ENCODE data around the gene RAC3. TPM values are rescaled to one million over a fixed set of nuclear protein-coding genes. Genes with fewer than 3 reads are reported as not detected.

Gene RAC3
- total and polyA plus RNA-seq, 3 donors from 2014 or later = 42.3 to 102 (median 74.3) TPM

GRCh38 chr17:81999587-81999975, 31.9 kb upstream of the RAC3 start:
- no peak overlapping the region for H3K4me3 ChIP-seq
- no peaks in the 10 kb centered on the region for H3K4me1 ChIP-seq
- H3K27me3 ChIP-seq = no peaks in the 10 kb centered on the region
- no peak for DNase-seq
- WGBS, 2 donors = 92 to 95% methylated on average over 12 of the region's 12 CpGs
- no peaks in the 10 kb centered on the region for H3K36me3 ChIP-seq (ENCODE audit: low read depth, missing control alignments)
- H3K9me3 ChIP-seq = no peaks in the 10 kb centered on the region
- no peak for TF ChIP-seq POLR2A (IDR thresholded peaks at IDR 0.05)
- TF ChIP-seq CTCF (IDR thresholded peaks at IDR 0.05) = no peak
- intact Hi-C loops (cut with DNase I; ENCODE audit: low total_unique reads) = no loop called here
- H3K27ac ChIP-seq = no peak overlapping the region

DNA sequence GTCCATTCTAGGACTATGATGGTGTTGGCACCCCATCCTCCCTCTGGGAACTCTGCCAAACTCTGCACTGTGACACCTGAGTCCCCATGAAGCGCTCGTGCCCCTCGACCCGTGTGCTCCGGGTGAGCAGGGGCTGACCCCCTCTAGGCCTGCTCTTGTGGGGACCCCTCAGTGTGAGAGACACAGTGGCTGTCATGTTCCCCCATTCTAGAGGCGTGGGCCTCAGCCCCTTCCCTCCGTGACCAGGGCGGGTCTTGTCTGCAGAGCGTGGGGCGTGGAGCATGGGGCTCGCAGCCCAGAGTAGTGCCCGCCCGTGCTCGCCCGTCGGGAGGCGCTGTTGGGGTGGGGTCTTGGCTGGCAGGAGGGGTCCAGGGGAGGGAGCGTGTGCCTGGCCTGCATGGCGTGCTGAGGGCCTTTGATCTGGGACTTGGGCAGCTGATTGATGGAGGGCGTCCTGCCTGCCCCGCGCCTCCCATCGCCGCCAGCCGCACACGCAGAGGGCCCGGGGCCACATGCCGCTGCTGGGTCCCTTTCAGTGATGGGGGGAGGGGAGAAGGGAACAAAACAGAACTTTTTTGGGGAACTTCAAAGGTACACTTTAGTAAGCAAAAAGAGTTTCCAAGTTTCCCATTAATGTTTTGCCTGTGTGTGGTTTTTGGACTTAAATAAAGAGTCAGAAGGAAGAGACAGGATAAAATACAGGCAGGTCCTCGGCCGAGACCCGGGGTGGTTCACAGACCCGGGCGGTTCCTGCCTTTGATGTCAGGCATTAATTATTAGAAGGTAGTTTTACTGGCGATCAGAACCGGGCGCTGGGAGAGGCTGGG, 31.3 kb upstream of the RAC3 start:
- intact Hi-C loops (cut with DNase I; ENCODE audit: low total_unique reads) = no loop called here
- 86 to 92% methylated on average over 24 to 36 of the region's 36 CpGs for WGBS, 2 donors
- no peaks in the 10 kb centered on the region for H3K27me3 ChIP-seq
- TF ChIP-seq POLR2A (IDR thresholded peaks at IDR 0.05) (no peak), CTCF (IDR thresholded peaks at IDR 0.05) (no peak)
- no peaks in the 10 kb centered on the region for H3K36me3 ChIP-seq (ENCODE audit: low read depth, missing control alignments)
- H3K9me3 ChIP-seq = no peaks in the 10 kb centered on the region
- no peak overlapping the region for H3K4me3 ChIP-seq
- H3K4me1 ChIP-seq = no peaks in the 10 kb centered on the region
- no peak overlapping the region for H3K27ac ChIP-seq
- no peak for DNase-seq

- Histone ChIP-seq H3K27me3 (no peaks in the 10 kb centered on the region), H3K27ac (no peak overlapping the region), H3K9me3 (no peaks in the 10 kb centered on the region), H3K4me1 (no peaks in the 10 kb centered on the region), H3K4me3 (no peak overlapping the region), H3K36me3 (ENCODE audit: low read depth, missing control alignments) (no peaks in the 10 kb centered on the region)
- intact Hi-C loops (cut with DNase I; ENCODE audit: low total_unique reads) = no loop called here
- TF ChIP-seq POLR2A (IDR thresholded peaks at IDR 0.05) = no peak
- no peak for TF ChIP-seq CTCF (IDR thresholded peaks at IDR 0.05)
- DNase-seq = no peak
- WGBS, 2 donors = 81 to 96% methylated on average over 4 to 24 of the region's 32 CpGs
Observed at GRCh38 chr17:82000803-82001570, 30.5 kb upstream of the RAC3 start.

DNA sequence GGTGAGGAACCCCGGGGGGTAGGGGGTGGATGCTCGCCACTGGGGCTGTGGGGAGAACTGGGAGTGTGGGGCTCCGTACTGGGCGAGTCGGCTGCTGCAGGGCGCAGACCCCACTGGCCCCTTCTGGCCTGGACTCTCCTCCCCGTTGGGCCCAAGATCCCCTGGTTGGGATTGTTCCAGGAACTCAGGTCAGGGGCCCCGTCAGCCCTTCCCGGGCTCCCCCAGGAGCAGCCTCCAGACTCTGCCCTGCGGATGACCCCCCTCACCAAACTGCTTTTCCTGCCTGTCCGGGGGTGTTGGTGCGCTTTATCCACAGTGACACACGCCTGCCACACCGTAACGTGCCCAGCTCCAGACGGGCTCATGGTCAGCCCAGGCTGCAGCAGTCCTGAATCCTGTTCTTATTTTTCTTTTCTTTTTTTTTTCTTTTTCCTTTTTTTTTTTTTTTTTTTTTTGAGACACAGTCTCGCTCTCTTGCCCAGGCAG, 29.9 kb upstream of the RAC3 start:
- intact Hi-C loops (cut with DNase I; ENCODE audit: low total_unique reads) = no loop called here
- no peaks in the 10 kb centered on the region for H3K36me3 ChIP-seq (ENCODE audit: low read depth, missing control alignments)
- TF ChIP-seq POLR2A (IDR thresholded peaks at IDR 0.05) (no peak), CTCF (IDR thresholded peaks at IDR 0.05) (no peak)
- H3K27me3 ChIP-seq = no peaks in the 10 kb centered on the region
- DNase-seq = no peak
- no peaks in the 10 kb centered on the region for H3K9me3 ChIP-seq
- 86 to 91% methylated on average over 14 to 17 of the region's 17 CpGs for WGBS, 2 donors
- no peaks in the 10 kb centered on the region for H3K4me1 ChIP-seq
- H3K4me3 ChIP-seq = no peak overlapping the region
- H3K27ac ChIP-seq = no peak overlapping the region

Data from testis (tissue), 3 donors.